Measurements from ENCODE around the gene HTR3D.

HTR3D gene

GRCh38 chr3:184031187-184031792, at the start of gene HTR3D:
Gene HTR3D (plus strand): TSS chr3:184031742. CDS start chr3:184031742, 0 bp downstream.
- no peak for TF ChIP-seq CSDC2 (CRISPR knock-in tag; IDR thresholded peaks at IDR 0.05)
- TF ChIP-seq CREB5 (CRISPR knock-in tag; IDR thresholded peaks at IDR 0.05; ENCODE audit: low read depth): no peak
- no peak for TF ChIP-seq ZNF8 (CRISPR knock-in tag; IDR thresholded peaks at IDR 0.05)
- TF ChIP-seq PPARA (CRISPR knock-in tag; IDR thresholded peaks at IDR 0.05; ENCODE audit: borderline replicate concordance): no peak
- no peak for TF ChIP-seq ZFP3 (CRISPR knock-in tag; IDR thresholded peaks at IDR 0.05)
- TF ChIP-seq ZNF70 (CRISPR knock-in tag; IDR thresholded peaks at IDR 0.05): no peak
- no peak for TF ChIP-seq RARB (CRISPR knock-in tag; IDR thresholded peaks at IDR 0.05)
- no peak for TF ChIP-seq TCF4 (CRISPR knock-in tag; IDR thresholded peaks at IDR 0.05; ENCODE audit: borderline replicate concordance)
- no peak for ATAC-seq

GRCh38 chr3:183981990-183982644, 49.4 kb upstream of the HTR3D start:
- TF ChIP-seq TSHZ2 (CRISPR knock-in tag; IDR thresholded peaks at IDR 0.05) (no peak), BACH2 (CRISPR knock-in tag; IDR thresholded peaks at IDR 0.05; ENCODE audit: borderline replicate concordance) (no peak), PPARA (CRISPR knock-in tag; IDR thresholded peaks at IDR 0.05; ENCODE audit: borderline replicate concordance) (no peak), TOX (CRISPR knock-in tag; IDR thresholded peaks at IDR 0.05; ENCODE audit: borderline replicate concordance) (no peak), POU6F1 (CRISPR knock-in tag; IDR thresholded peaks at IDR 0.05; ENCODE audit: borderline replicate concordance, low read depth) (no peak), RARB (CRISPR knock-in tag; IDR thresholded peaks at IDR 0.05) (no peak), TCF4 (CRISPR knock-in tag; IDR thresholded peaks at IDR 0.05; ENCODE audit: borderline replicate concordance) (no peak), ISL1 (CRISPR knock-in tag; IDR thresholded peaks at IDR 0.05) (no peak), ZFP30 (CRISPR knock-in tag; IDR thresholded peaks at IDR 0.05) (no peak)
- ATAC-seq: no peak

- peak; percentile 81 for ATAC-seq
- TF ChIP-seq ZNF565 (CRISPR knock-in tag; conservative IDR thresholded peaks at IDR 0.05; ENCODE audit: low read depth) (no peak), ARNTL (CRISPR knock-in tag; IDR thresholded peaks at IDR 0.05; ENCODE audit: borderline replicate concordance, low read depth) (no peak), TSHZ2 (CRISPR knock-in tag; IDR thresholded peaks at IDR 0.05) (0 out of 2 replicates have a peak, but pooled peaks have one; percentile 17), ZC3H10 (CRISPR knock-in tag; IDR thresholded peaks at IDR 0.05) (no peak), TCF4 (CRISPR knock-in tag; IDR thresholded peaks at IDR 0.05; ENCODE audit: borderline replicate concordance) (peak; percentile 64; the same call in 1 of the 2 replicates), ZNF70 (CRISPR knock-in tag; IDR thresholded peaks at IDR 0.05) (no peak), CREB5 (CRISPR knock-in tag; IDR thresholded peaks at IDR 0.05; ENCODE audit: low read depth) (no peak), RARB (CRISPR knock-in tag; IDR thresholded peaks at IDR 0.05) (no peak), ZNF8 (CRISPR knock-in tag; IDR thresholded peaks at IDR 0.05) (no peak), ISL1 (CRISPR knock-in tag; IDR thresholded peaks at IDR 0.05) (no peak), ZFP30 (CRISPR knock-in tag; IDR thresholded peaks at IDR 0.05) (no peak)
These were observed 47.3 kb upstream of the HTR3D start for GRCh38 chr3:183984127-183984740.

All from SK-N-SH treated with all-trans-retinoic acid at 6 μM for 48 hours (cell line).